ENCODE data around the gene FXYD1. TPM values are rescaled to one million over a fixed set of nuclear protein-coding genes. Genes with fewer than 3 reads are reported as not detected.

FXYD1 gene
- total RNA-seq, 1 experiment from 2014 or later = not detected

DNA sequence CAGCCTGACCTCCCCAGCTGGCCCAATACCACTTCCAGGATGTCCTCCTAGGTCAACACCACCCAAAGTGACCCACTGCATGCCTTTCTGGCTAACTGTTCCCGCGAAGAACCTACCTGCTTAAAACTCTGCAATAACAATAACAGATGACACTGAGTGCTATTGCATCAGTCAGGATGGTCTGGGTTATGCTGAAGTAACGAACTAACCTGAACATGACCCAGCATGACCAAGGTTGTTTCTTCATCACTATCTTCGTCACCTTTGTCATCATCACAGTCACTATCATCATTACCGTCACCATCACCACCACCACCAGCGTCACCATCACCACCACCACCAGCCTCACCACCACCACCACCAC, 33.6 kb upstream of the FXYD1 start:
- no peak overlapping the region for H3K4me3 ChIP-seq
- no peaks in the 10 kb centered on the region for H3K27me3 ChIP-seq
- H3K36me3 ChIP-seq = no peaks in the 10 kb centered on the region
- H3K9me3 ChIP-seq = no peaks in the 10 kb centered on the region
- no peak for DNase-seq

DNA sequence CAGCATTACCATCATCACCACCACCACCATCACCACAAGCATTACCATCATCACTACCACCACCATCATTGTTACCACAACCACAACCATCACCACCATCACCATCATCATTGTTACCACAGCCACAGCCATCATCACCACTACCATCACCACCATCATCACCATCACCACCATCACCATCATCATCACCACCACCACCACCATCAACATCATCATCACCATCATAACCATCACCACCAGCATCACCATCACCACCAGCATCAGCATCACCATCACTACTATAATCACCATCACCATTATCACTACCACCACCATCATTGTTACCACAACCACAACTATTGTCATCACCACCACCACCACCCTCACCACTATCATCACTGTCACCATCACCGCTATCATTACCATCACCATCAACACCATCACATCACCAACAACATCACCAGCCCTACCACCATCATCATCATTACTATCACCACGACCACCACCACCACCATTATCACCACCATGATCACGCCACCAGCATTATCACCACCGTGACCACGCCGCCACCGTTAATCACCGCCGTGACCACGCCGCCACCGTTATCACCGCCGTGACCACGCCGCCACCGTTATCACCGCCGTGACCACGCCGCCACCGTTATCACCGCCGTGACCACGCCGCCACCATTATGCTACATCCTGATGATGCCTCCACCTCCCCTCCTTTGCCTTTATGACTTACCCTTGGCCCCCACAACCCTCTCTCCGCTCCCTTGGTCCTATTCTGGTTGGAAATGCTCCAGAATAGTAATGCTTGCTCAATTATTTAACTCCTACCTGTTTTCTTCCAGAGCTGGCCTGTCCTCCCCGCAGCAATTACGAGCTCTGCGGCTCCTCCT, 33.0 kb upstream of the FXYD1 start:
- no peak overlapping the region for H3K4me3 ChIP-seq
- H3K27me3 ChIP-seq = no peaks in the 10 kb centered on the region
- DNase-seq = no peak
- no peaks in the 10 kb centered on the region for H3K36me3 ChIP-seq
- H3K9me3 ChIP-seq = no peaks in the 10 kb centered on the region

DNA sequence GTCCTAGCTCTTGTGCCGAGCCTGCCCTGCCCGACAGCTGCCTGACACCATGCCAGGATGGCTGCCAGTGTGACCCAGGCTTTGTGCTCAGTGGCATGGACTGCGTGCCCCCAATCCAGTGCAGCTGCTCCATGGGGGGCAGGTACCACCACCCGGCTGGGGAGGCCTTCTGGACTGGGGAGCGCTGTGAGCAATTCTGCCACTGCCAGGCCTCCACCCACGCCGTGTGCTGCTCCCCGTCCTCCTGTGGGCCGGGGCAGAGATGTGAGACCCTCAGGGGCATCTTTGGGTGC, 32.4 kb upstream of the FXYD1 start:
- H3K36me3 ChIP-seq = no peaks in the 10 kb centered on the region
- DNase-seq = no peak
- no peaks in the 10 kb centered on the region for H3K9me3 ChIP-seq
- H3K27me3 ChIP-seq = no peaks in the 10 kb centered on the region
- no peak overlapping the region for H3K4me3 ChIP-seq

DNA sequence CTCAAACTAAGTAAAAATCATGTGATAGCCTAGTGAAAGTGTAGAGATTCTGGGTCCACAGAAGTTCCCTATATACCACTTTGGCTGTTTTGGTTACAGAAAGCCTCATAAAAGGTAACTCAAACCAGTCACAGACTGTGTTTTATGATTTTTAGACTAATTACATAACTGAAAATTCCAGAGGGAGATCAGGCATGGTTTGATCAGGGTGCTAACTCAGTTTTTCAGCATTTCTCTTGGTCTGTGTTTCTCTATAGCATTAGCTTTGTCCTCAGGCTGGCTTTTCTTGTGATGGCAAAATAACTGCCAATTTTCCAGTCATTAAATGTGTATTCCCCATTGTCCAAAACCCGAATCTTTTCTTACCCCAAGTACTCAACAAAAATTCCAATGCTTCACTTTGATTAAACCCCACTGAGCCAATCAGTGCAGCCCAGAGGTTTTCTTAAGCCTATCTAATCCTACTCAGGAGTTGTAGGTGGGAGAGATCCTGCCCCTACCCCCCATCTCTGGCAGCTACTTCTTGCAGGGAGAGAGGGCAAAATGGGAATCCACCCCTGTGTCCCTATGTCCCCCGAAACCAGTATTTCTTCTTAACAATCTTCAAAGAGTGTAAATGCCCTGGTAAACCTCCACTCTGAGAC, 31.6 kb upstream of the FXYD1 start:
- DNase-seq = no peak
- no peaks in the 10 kb centered on the region for H3K9me3 ChIP-seq
- no peak overlapping the region for H3K4me3 ChIP-seq
- no peaks in the 10 kb centered on the region for H3K27me3 ChIP-seq
- H3K36me3 ChIP-seq = no peaks in the 10 kb centered on the region

DNA sequence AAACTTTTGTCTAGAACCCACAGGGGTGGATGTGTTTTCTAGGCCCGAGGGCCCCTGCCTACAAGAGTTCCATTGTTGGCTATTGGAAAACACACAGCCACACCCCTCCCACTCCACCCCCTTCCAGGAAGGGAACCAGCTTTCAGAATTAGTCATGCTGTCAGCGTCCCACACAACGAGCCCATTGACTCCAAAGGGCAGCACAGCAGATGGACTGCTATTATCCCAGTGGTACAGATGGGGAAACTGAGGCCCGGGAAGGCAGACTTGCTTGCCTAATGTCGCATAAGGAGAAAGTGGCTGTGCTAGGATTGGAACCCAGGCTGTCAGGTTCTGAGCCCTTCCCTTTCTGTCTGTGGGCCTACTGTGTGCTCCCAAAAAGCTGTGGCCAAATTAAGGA, 31.1 kb upstream of the FXYD1 start:
- DNase-seq = peak; percentile 74
- Histone ChIP-seq H3K4me3 (no peak overlapping the region), H3K9me3 (no peaks in the 10 kb centered on the region), H3K27me3 (no peaks in the 10 kb centered on the region), H3K36me3 (no peaks in the 10 kb centered on the region)

DNA sequence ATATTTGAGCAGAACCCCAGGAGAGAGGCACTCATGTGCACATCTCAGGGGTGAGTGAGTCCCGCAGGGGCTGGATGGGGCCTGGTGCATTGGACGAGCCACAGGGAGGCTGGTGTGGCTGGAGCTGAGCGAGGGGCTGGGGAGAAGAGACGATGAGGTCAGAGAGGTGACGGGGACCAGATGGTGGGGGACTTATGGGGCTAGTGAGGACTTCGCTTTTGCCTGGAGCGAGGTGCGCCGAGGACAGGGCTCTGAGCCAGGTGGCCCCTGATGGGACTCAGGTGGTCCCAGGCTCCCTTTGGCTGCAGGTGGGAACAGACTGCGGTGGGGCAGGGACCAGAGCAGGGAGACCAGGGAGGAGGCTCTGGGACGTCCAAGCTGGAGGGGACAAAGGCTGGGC, 29.9 kb upstream of the FXYD1 start:
- DNase-seq = no peak
- H3K27me3 ChIP-seq = no peaks in the 10 kb centered on the region
- no peaks in the 10 kb centered on the region for H3K36me3 ChIP-seq
- no peak overlapping the region for H3K4me3 ChIP-seq
- H3K9me3 ChIP-seq = no peaks in the 10 kb centered on the region

DNA sequence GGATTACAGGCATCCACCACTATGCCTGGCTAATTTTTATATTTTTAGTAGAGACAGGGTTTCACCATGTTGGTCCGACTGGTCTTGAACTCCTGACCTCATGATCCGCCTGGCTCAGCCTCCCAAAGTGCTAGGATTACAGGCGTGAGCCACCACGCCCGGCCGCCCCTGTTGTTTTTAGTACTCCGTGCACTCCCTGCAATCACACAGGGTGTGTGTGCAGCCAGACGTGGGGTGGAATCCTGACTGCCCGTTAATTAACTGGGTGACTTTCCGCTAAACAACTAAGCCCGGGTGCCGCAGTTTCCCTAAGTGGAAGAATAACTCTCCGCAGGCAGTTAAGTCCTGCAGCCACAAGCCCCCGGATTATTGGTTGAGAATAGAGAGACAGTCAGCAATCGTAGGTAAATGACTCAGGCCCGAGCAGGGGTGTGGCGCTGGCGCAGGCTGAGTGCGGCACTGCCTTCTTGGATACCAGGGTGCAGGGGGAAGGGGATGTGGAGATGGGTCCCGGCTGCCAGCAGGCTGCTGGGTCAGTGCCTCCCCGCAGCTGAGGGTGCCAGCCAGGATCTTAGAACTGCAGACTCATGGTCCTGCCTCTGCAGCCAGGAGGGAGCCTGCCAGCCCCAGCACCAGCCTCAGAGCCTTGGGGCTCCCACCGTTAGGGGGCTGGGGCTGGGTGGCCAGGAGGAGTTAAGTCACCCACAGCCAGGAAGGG, 29.1 kb upstream of the FXYD1 start:
- no peaks in the 10 kb centered on the region for H3K9me3 ChIP-seq
- no peaks in the 10 kb centered on the region for H3K27me3 ChIP-seq
- DNase-seq = peak; percentile 98
- H3K36me3 ChIP-seq = no peaks in the 10 kb centered on the region
- no peak overlapping the region for H3K4me3 ChIP-seq

DNA sequence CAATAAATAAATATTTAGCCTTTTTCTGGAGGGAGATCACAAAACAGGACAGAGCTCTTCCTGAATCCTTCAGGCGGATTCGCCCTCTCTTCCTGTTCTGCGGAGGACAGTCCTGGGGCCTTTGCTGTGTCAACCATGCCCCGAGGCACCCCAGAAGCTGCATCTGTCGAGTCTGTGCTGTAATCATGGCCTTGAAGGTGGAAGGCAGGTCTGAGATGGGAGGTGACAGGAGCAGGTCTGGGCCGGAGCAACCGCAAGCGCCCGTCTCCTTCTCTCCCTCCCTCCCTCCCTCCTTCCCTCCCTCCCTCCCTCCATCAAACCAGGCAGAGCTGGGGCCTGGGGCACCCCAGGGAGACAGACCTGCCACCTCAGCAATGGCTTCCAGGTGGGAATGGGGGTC, 27.6 kb upstream of the FXYD1 start:
- Histone ChIP-seq H3K36me3 (no peaks in the 10 kb centered on the region), H3K4me3 (no peak overlapping the region), H3K9me3 (no peaks in the 10 kb centered on the region), H3K27me3 (no peaks in the 10 kb centered on the region)
- DNase-seq = no peak

DNA sequence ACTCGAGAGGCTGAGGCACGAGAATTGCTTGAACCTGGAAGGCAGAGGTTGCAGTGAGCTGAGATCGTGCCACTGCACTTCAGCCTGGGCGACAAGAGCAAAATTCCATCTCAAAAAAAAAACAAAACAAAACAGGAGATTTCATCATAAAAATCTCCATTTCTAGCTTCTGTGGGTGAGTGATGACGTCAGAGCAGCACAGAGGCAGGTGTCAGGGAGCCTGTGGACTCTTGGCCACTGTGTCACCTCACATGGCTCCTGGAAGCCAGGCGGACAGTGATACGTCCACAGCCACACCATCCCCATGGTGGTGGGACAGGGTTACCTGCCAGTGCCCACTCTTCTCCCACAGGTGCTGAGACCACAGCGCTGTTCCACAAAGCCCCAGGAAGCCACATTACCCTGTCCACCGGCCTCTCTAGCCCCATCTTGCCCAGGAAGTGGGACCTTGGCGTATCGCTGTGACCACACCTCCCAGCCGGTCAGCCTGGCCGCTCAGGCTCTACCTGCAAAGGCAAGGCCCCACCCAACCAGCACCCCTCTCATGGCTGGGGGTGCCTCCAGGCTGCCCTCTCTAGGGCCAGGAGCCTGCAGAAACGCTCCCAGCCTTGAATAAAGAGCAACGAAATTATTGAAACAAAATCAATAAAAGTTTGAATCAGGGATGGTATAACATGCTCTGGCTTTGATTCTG, 25.5 kb upstream of the FXYD1 start:
- no peak for DNase-seq
- Histone ChIP-seq H3K36me3 (no peaks in the 10 kb centered on the region), H3K27me3 (no peaks in the 10 kb centered on the region), H3K9me3 (no peaks in the 10 kb centered on the region), H3K4me3 (no peak overlapping the region)

DNA sequence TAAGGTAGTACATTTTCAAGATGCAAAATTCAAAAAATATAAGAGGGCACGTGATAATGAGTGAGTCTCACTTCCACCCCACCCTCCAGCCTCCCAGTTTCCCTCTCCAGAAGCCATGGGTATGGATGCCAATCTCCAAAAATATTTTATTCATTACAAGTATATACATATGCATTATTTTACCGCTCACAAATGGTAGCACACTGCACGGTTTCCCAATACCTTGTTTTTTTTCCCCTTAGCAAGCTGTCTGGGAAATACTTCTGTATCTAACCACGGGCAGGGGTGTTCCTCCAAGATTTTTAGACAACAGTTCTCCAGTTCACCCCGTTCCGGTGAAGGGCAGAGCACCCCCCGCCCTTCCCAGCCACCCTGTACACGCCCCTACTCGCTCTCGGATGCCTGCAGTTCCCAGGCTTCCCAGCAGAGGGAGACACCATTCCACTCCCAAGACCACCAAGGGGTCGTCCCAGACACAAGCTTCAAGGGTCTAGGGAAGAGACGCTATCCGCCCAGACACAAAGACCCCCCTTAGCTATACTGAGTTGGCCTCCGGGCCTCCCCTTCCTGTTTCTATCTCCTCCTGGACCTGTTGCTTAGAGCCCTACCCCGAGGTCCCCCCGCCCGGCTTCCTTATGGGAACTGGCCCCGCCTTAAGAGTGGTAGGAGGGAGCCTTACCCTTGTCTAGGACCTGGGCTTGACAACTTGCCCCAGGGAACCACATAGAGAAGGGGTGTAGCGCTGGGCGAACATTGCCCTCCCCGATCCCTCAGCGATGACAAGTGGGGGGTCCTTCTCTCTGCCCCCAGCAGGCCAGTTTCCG, 24.1 kb upstream of the FXYD1 start:
- Histone ChIP-seq H3K27me3 (no peaks in the 10 kb centered on the region), H3K36me3 (no peaks in the 10 kb centered on the region), H3K4me3 (peak overlapping the region; percentile 25), H3K9me3 (no peaks in the 10 kb centered on the region)
- DNase-seq = peak; percentile 60

DNA sequence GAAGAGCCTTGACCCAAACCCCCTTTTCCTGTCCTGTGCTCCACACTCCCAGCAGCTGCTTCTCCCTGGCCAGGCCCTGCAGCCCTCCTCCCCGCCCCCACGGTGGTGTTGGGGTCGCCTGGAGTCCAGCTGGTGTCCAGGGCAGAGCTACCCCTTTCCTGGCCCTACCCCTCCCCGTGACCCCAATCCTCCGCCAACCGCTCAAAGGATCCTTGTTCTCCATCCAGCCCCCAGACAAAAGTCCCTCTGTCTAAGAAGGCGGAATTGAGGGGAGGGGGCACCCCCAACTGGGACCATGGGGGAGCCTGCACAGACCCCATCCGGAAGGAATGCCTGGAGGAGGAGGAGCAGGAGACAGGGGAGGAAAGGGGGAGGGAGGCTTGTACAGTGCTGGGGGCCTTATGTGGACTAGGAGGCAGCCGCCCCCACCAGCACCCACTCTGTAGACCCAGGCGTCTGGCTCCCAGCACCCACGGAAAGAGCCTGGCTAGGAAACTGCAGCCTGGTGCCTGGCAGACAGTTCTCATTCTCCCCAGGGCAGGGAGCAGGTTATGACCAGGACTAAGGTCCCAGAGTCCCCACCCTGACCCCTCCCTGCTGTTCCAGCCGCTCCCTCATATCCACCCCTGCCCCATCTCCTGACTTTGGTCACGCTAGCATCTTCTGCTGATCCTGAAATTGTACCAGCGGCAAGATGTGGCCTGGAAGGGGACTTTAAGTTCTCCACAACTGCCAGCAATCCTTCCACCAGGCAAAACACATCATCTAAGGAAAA, 23.3 kb upstream of the FXYD1 start, which contains the start of gene FXYD3:
FXYD3 (plus strand) TSS at position 647 of the 775 bp plus-strand sequence. CDS start 3,554 bp downstream, outside the sequence.
- H3K9me3 ChIP-seq = no peaks in the 10 kb centered on the region
- H3K4me3 ChIP-seq = peak within 1 kb of the TSS; percentile 25
- no peaks in the 10 kb centered on the region for H3K27me3 ChIP-seq
- DNase-seq = no peak
- H3K36me3 ChIP-seq = no peaks in the 10 kb centered on the region

DNA sequence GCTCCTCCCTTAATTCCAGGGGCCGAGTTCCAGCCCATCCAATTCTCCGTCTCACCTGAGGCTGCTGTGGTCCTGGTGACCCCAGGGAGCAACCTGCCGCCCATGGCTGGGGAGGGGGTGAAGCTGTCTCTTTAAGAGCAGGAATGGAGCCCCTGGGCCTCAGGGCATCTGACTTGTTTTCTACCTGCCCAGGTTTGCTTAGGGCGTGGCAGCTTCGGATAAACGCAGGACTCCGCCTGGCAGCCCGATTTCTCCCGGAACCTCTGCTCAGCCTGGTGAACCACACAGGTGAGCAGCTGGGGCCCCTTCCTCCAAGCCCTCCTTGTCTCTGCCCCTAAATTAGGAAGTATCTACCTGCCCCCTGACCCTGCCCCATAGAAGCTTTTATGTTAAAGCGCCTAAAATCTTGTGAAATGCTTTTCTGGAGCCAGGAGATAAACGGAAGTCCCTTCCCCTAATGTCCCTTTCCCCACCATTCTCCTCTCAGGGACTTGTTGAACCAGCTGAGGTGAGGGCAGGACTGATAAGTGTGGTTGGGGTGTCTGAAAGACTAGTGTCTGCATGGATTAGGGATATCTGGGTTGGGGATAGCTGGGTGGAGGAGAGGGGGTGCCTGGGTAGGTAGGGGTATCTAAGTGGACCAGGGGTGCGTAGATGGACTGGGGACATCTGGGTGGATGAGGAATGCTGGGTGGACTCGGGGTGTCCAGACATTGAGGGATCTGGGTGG, 22.4 kb upstream of the FXYD1 start:
- no peak overlapping the region for H3K4me3 ChIP-seq
- H3K36me3 ChIP-seq = no peaks in the 10 kb centered on the region
- no peaks in the 10 kb centered on the region for H3K9me3 ChIP-seq
- no peaks in the 10 kb centered on the region for H3K27me3 ChIP-seq
- no peak for DNase-seq

DNA sequence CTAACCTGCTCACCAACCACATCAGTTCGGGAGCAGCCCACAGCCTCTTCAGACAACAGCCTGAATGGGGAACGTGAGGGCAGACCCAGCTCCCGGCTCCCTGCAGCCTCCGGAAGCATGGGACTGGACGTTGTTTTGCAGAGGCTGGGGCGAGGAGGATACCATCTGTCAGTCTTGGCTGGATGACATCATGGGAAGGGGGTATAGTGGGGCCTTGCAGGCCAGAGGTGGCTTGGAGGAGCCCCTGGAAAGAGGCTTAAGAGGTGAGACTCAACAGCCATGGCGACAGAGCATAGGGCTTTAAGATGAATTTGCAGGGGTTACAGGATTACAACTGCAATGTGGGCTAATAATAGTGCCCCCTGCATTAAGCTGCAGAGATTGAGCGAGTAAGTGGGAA, 21.5 kb upstream of the FXYD1 start:
- H3K9me3 ChIP-seq = no peaks in the 10 kb centered on the region
- H3K36me3 ChIP-seq = no peaks in the 10 kb centered on the region
- DNase-seq = no peak
- no peaks in the 10 kb centered on the region for H3K27me3 ChIP-seq
- H3K4me3 ChIP-seq = no peak overlapping the region

DNA sequence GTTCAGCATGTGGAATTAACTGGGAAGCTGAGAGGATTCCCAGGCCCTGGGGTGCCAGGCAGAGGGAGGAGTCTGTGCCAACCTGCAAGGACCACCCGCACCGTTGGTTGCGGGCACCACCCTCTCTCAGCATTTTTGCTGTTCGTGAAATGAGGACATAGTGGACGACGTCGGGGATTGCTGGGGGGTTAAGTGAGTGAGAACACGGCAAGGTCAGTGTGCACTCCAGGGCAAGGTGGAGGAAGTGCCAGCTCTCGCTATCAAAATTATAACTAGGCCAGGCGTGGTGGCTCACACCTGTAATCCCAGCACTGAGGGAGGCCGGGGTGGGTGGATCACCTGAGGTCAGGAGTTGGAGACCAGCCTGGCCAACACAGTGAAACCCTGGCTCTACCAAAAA, 20.8 kb upstream of the FXYD1 start:
- Histone ChIP-seq H3K36me3 (no peaks in the 10 kb centered on the region), H3K27me3 (no peaks in the 10 kb centered on the region), H3K4me3 (no peak overlapping the region), H3K9me3 (no peaks in the 10 kb centered on the region)
- DNase-seq = no peak

All from MG63 (cell line).